GM12873 (cell line): ENCODE data around the gene ANXA6.

Experiments used
- CTCF ChIP-seq: IDR thresholded peaks from 2 replicates; pipeline ENCODE4 v1.5.1; 2012; ENCODE audit warnings: low read depth, mild to moderate bottlenecking, moderate library complexity, low read length, control low read depth; ENCODE audit not compliant: insufficient read depth; ENCODE audit errors: missing control alignments

Gene ANXA6

DNA sequence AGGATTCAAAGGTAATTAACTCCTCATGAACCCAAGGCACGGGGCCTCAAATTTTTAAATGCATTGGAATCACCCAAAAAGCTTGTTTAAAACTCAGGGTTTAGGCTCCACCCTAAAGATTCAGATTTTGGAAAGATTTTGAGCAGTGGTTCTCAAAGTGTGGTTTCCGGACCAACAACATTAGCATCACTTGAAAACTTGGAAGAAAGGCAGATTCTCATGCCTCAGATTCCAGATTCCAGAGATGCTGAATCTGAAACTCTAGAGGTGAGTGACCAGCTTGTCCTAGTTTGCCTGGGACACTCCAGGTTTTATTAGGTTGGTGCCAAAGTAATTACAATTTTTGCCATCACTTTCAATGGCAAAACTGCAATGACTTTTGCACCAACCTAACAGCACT, 52.0 kb downstream of the ANXA6 start:
- TF ChIP-seq CTCF: no peak

DNA sequence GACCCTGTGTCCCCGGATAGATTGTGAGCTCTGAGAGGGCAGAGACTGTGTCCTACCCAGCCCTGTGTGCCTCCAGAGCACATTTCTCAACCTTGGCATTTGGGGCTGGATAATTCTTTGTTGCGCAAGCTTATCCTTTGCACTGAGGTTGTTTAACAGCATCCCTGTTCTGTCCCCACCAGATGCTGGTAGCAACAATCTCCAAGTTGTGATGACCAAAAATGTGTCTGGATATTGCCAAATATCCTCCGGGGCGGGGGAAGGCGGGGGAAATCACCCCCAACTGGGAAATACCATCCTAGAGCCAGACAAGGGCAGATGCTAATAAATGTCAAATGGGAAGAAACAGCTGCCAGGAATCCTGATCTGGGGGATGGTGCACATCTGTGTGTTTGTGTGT, 52.8 kb downstream of the ANXA6 start:
- no peak for TF ChIP-seq CTCF

GRCh38 chr5:151101746-151102145, 55.8 kb downstream of the ANXA6 start:
- TF ChIP-seq CTCF: no peak

DNA sequence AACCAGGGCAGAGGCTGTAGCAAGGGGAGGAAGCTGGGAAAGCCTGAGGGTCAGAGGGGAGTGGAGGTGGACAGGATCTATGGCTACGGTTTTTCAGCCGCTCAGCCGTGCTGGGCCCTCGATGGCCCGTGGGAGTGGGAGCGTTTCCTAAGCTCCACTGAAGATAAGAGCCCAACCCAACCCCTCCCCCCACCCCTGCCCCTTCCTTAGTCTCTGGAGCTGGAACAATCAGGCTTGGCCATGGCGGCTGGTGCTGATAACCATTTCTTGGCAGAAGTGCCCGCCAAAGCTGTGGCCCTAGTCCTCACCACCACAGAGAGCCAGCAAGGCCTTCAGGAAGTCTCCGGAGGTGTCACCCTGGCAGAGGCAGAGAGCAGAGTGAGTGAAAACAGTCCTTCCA, 56.4 kb downstream of the ANXA6 start:
- TF ChIP-seq CTCF: no peak

GRCh38 chr5:151100681-151101080, 56.9 kb downstream of the ANXA6 start:
- TF ChIP-seq CTCF: no peak

DNA sequence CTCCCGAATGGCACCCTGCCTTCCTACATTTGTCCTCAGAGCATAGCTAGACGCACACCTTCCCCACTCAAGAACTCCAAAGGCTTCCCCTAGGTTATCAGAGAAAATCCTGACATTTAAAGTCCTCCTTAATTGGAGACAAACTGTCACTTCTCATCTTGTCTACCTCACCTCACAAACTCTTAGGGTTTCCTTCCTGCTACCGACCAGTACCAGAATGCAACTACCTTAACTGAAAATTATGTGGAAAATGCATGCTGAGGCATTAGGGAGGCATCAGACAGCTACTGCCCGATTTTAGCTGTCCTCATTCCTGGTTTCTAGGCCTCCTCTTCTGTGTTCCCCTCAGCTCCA, 58.8 kb downstream of the ANXA6 start:
- no peak for TF ChIP-seq CTCF

GRCh38 chr5:151097820-151098767, 59.5 kb downstream of the ANXA6 start:
- no peak for TF ChIP-seq CTCF
